Endothelial cell of umbilical vein (primary cell): ENCODE measurements around the gene EPB41L4B.

Experiments used
- CTCF ChIP-seq, 2 donors: IDR thresholded peaks; 1 replicate in 1 of 2; 2 replicates in 1 of 2; pipeline ENCODE4 v1.5.1; 2011; ENCODE audit warnings: low read length in 2 of 2, mild to moderate bottlenecking in 2 of 2, moderate library complexity in 2 of 2, control low read depth in 1 of 2, inconsistent platforms in 1 of 2, low read depth in 1 of 2; ENCODE audit not compliant: insufficient read depth in 1 of 2; ENCODE audit errors: extremely low read depth in 1 of 2
- EZH2 ChIP-seq: IDR thresholded peaks from 2 replicates; pipeline ENCODE4 v1.6.1; 2012; ENCODE audit warnings: borderline replicate concordance, low read depth, mild to moderate bottlenecking, moderate library complexity, low read length, inconsistent platforms; ENCODE audit not compliant: severe bottlenecking
- POLR2A ChIP-seq: IDR thresholded peaks from 2 replicates; pipeline ENCODE4 v1.6.1; 2012; ENCODE audit warnings: low read depth, mild to moderate bottlenecking, control low read depth, low read length

- TF ChIP-seq CTCF (IDR thresholded peaks at IDR 0.05; ENCODE audit: extremely low read depth in 1 of 2, insufficient read depth in 1 of 2, low read depth in 1 of 2, low read length in 2 of 2) (no peak), EZH2 (no peak), POLR2A (no peak)
Observed at GRCh38 chr9:109336409-109336808, 15.6 kb upstream of the EPB41L4B start.
